Mesendoderm (in vitro differentiated cells): ENCODE measurements around the gene TM9SF2.

ENCODE experiments used
- DNase-seq: peaks from one replicate; pipeline ENCODE4 v3.0.0; 2013
- H2AK5ac ChIP-seq: 2 replicates; pipeline ENCODE4 v1.6.1; 2013; ENCODE audit warnings: low read length, inconsistent platforms
- H2BK120ac ChIP-seq: 2 replicates; pipeline ENCODE4 v1.6.1; 2013; ENCODE audit warnings: low read depth, mild to moderate bottlenecking, low read length, moderate library complexity, mixed read lengths
- H2BK15ac ChIP-seq: replicated peaks from 2 replicates; pipeline ENCODE4 v1.6.1; 2013; ENCODE audit warnings: low read depth, mild to moderate bottlenecking, moderate library complexity
- H2BK5ac ChIP-seq: 2 replicates; pipeline ENCODE4 v1.6.1; 2013; ENCODE audit warnings: low read length, inconsistent platforms
- H3K18ac ChIP-seq: 2 replicates; pipeline ENCODE4 v1.6.1; 2013; ENCODE audit warnings: mild to moderate bottlenecking, low read length, mixed read lengths
- H3K23ac ChIP-seq: one replicate; pipeline ENCODE4 v1.6.1; 2013; ENCODE audit warnings: low read length
- H3K27ac ChIP-seq: 2 replicates; pipeline ENCODE4 v1.5.1; 2013; ENCODE audit warnings: low read depth, mild to moderate bottlenecking, inconsistent platforms, low read length, moderate library complexity
- H3K27me3 ChIP-seq: 2 replicates; pipeline ENCODE4 v1.6.1; 2013; ENCODE audit warnings: low read length, control low read depth, mild to moderate bottlenecking, inconsistent platforms; ENCODE audit not compliant: insufficient read depth, poor library complexity
- H3K36me3 ChIP-seq: 2 replicates; pipeline ENCODE4 v1.6.1; 2013; ENCODE audit warnings: low read length, inconsistent platforms; ENCODE audit not compliant: control insufficient read depth, insufficient read depth
- H3K4ac ChIP-seq: one replicate; pipeline ENCODE4 v1.6.1; 2013; ENCODE audit warnings: low read depth, mild to moderate bottlenecking, low read length, moderate library complexity
- H3K4me1 ChIP-seq: 2 replicates; pipeline ENCODE4 v1.6.1; 2013; ENCODE audit warnings: low read depth, low read length, inconsistent platforms; ENCODE audit not compliant: control insufficient read depth
- H3K4me2 ChIP-seq: 2 replicates; pipeline ENCODE4 v1.6.1; 2013; ENCODE audit warnings: low read length
- H3K4me3 ChIP-seq: 2 replicates; pipeline ENCODE4 v1.5.1; 2013; ENCODE audit warnings: mild to moderate bottlenecking, low read length
- H3K56ac ChIP-seq: one replicate; pipeline ENCODE4 v1.6.1; 2013; ENCODE audit warnings: low read length
- H3K79me1 ChIP-seq: 2 replicates; pipeline ENCODE4 v1.6.1; 2013; ENCODE audit warnings: low read length, inconsistent platforms
- H3K79me2 ChIP-seq: 2 replicates; pipeline ENCODE4 v1.6.1; 2013; ENCODE audit warnings: mild to moderate bottlenecking, low read length; ENCODE audit not compliant: control insufficient read depth, insufficient read depth
- H3K9ac ChIP-seq: 2 replicates; pipeline ENCODE4 v1.6.1; 2013; ENCODE audit warnings: low read length, inconsistent platforms
- H4K5ac ChIP-seq: one replicate; pipeline ENCODE4 v1.6.1; 2013; ENCODE audit warnings: low read length
- H4K8ac ChIP-seq: one replicate; pipeline ENCODE4 v1.6.1; 2013; ENCODE audit warnings: low read depth, mild to moderate bottlenecking, control low read depth, low read length, moderate library complexity
- WGBS: extraction: QIAGEN DNeasy Blood & Tissue Kit; methylation state at CpG from one replicate; pipeline ENCODE4 v1.1.7; 2013; ENCODE audit warnings: low lambda C conversion rate, missing lambda C conversion rate; ENCODE audit not compliant: insufficient coverage; ENCODE audit errors: extremely low coverage; 5-methylcytosine and 5-hydroxymethylcytosine counted together

TM9SF2 gene

GRCh38 chr13:99464441-99464949, 36.8 kb upstream of the TM9SF2 start:
- no peak overlapping the region for H3K18ac ChIP-seq
- H2BK120ac ChIP-seq = no peak overlapping the region
- H4K8ac ChIP-seq = no peak overlapping the region
- H3K4me1 ChIP-seq = peaks cover 2% of the 10 kb centered on the region
- no peaks in the 10 kb centered on the region for H3K79me2 ChIP-seq
- H4K5ac ChIP-seq = no peak overlapping the region
- H3K4me3 ChIP-seq = no peak overlapping the region
- H3K27me3 ChIP-seq = no peaks in the 10 kb centered on the region
- DNase-seq = no peak
- H3K27ac ChIP-seq = no peak overlapping the region
- H3K23ac ChIP-seq = no peak overlapping the region
- no peak overlapping the region for H2AK5ac ChIP-seq
- no peaks in the 10 kb centered on the region for H3K79me1 ChIP-seq
- H3K36me3 ChIP-seq = no peaks in the 10 kb centered on the region
- H3K4ac ChIP-seq = no peak overlapping the region
- no CpG with 5 or more reads among the region's 9 CpGs for WGBS
- H3K56ac ChIP-seq = no peak overlapping the region
- no peak overlapping the region for H2BK15ac ChIP-seq
- no peak overlapping the region for H3K9ac ChIP-seq
- H3K4me2 ChIP-seq = no peak overlapping the region
- no peak overlapping the region for H2BK5ac ChIP-seq

DNA sequence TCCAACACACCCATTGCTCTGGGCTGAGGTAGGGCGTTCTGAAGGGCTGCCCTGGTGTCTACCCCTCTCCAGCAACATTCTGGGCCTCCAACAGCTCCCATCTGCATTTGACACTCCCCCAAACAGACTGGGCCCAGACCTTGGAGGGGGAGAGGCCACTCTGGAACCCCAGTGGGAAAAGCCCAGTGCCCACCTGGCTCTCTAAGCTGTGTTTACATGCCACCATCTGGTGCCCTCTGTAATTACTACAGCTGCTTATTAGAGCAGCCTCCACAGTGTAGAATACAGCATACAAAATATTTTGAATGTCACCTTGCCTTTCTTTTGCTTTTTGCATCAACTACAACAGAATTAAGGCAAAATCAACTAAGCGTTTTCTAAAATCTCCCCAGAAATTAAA, 35.8 kb upstream of the TM9SF2 start:
- no peak overlapping the region for H4K8ac ChIP-seq
- H3K9ac ChIP-seq = no peak overlapping the region
- no peak for DNase-seq
- H3K23ac ChIP-seq = no peak overlapping the region
- no peaks in the 10 kb centered on the region for H3K79me2 ChIP-seq
- H2BK15ac ChIP-seq = no peak overlapping the region
- H3K79me1 ChIP-seq = no peaks in the 10 kb centered on the region
- H3K56ac ChIP-seq = no peak overlapping the region
- H4K5ac ChIP-seq = no peak overlapping the region
- no peak overlapping the region for H2BK5ac ChIP-seq
- H2BK120ac ChIP-seq = no peak overlapping the region
- peaks cover 2% of the 10 kb centered on the region for H3K4me1 ChIP-seq
- H3K27me3 ChIP-seq = no peaks in the 10 kb centered on the region
- H3K4me3 ChIP-seq = no peak overlapping the region
- no peak overlapping the region for H3K4me2 ChIP-seq
- H3K27ac ChIP-seq = no peak overlapping the region
- no peak overlapping the region for H2AK5ac ChIP-seq
- WGBS = no CpG with 5 or more reads among the region's 2 CpGs
- no peaks in the 10 kb centered on the region for H3K36me3 ChIP-seq
- H3K4ac ChIP-seq = no peak overlapping the region
- no peak overlapping the region for H3K18ac ChIP-seq

DNA sequence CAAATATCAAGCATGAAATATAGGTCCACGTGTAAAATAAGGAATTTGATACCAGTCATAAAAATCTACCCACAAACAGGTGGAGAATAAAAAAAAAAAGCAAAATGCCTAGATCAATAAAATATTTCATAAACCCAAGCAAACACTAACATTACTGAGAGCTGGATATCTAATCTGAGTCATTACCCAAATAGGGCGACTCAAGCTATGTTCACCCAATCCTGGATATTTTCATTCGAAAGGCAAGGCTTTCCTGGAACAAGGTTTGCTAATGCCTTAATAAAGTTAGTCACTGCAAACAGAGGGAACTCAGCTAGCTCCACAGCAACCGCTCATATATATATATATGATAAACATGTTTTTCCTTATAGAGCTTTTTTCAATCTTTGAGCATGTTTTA, 33.5 kb upstream of the TM9SF2 start:
- H3K4me3 ChIP-seq = no peak overlapping the region
- H3K79me1 ChIP-seq = no peaks in the 10 kb centered on the region
- H2AK5ac ChIP-seq = no peak overlapping the region
- no peak for DNase-seq
- H2BK15ac ChIP-seq = no peak overlapping the region
- no peak overlapping the region for H3K56ac ChIP-seq
- no peaks in the 10 kb centered on the region for H3K79me2 ChIP-seq
- H3K27ac ChIP-seq = no peak overlapping the region
- no peak overlapping the region for H3K4me2 ChIP-seq
- peaks cover 2% of the 10 kb centered on the region for H3K4me1 ChIP-seq
- no peak overlapping the region for H2BK120ac ChIP-seq
- no peak overlapping the region for H3K4ac ChIP-seq
- no CpG with 5 or more reads among the region's 4 CpGs for WGBS
- H3K23ac ChIP-seq = no peak overlapping the region
- H2BK5ac ChIP-seq = no peak overlapping the region
- H4K5ac ChIP-seq = no peak overlapping the region
- H3K18ac ChIP-seq = no peak overlapping the region
- H3K27me3 ChIP-seq = no peaks in the 10 kb centered on the region
- H3K9ac ChIP-seq = no peak overlapping the region
- H4K8ac ChIP-seq = no peak overlapping the region
- H3K36me3 ChIP-seq = no peaks in the 10 kb centered on the region

GRCh38 chr13:99469041-99469440, 32.2 kb upstream of the TM9SF2 start:
- Histone ChIP-seq H3K23ac (no peak overlapping the region), H3K4ac (no peak overlapping the region), H4K5ac (no peak overlapping the region), H3K27ac (no peak overlapping the region), H3K4me2 (no peak overlapping the region), H2BK15ac (no peak overlapping the region), H3K56ac (no peak overlapping the region), H2BK5ac (no peak overlapping the region), H3K36me3 (no peaks in the 10 kb centered on the region), H2AK5ac (no peak overlapping the region), H4K8ac (no peak overlapping the region), H3K4me3 (no peak overlapping the region), H3K27me3 (no peaks in the 10 kb centered on the region), H3K4me1 (peaks cover 2% of the 10 kb centered on the region), H3K79me1 (no peaks in the 10 kb centered on the region), H3K18ac (no peak overlapping the region), H2BK120ac (no peak overlapping the region), H3K9ac (no peak overlapping the region), H3K79me2 (no peaks in the 10 kb centered on the region)
- WGBS = no CpG with 5 or more reads among the region's 2 CpGs
- DNase-seq = peak; percentile 59

DNA sequence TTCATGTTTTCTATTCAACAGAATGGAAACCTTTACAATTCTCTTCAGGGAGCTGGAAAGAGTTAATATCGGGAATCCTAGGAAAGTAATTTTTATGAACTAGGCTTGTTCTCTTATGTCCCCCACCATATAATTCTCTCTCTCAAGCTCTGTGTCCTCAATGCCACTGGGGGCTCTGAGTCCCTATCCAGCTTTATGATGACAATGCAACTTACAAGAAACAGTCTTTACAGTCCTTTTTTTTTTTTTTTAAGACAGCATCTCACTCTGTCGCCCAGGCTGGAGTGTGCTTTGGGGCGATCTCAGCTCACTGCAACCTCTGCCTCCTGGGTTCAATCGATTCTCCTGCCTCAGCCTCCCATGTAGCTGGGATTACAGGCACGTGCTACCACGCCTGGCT, 31.2 kb upstream of the TM9SF2 start:
- no peak overlapping the region for H4K5ac ChIP-seq
- no peak overlapping the region for H3K9ac ChIP-seq
- H2BK120ac ChIP-seq = no peak overlapping the region
- no peak overlapping the region for H3K23ac ChIP-seq
- no peak overlapping the region for H3K27ac ChIP-seq
- H4K8ac ChIP-seq = no peak overlapping the region
- no peak overlapping the region for H3K4ac ChIP-seq
- H3K4me3 ChIP-seq = no peak overlapping the region
- no peak for DNase-seq
- peaks cover 2% of the 10 kb centered on the region for H3K4me1 ChIP-seq
- no peak overlapping the region for H2BK15ac ChIP-seq
- H3K18ac ChIP-seq = no peak overlapping the region
- H3K27me3 ChIP-seq = no peaks in the 10 kb centered on the region
- H3K79me1 ChIP-seq = no peaks in the 10 kb centered on the region
- no peak overlapping the region for H2BK5ac ChIP-seq
- H3K36me3 ChIP-seq = no peaks in the 10 kb centered on the region
- no peak overlapping the region for H2AK5ac ChIP-seq
- no peak overlapping the region for H3K56ac ChIP-seq
- no peak overlapping the region for H3K4me2 ChIP-seq
- H3K79me2 ChIP-seq = no peaks in the 10 kb centered on the region
- no CpG with 5 or more reads among the region's 6 CpGs for WGBS
